SH-SY5Y (cell line): Measurements from ENCODE around the gene NR1H4.

ENCODE experiments used
- GATA2 ChIP-seq: IDR thresholded peaks from 2 replicates; pipeline ENCODE4 v1.6.1; 2011; ENCODE audit warnings: mild to moderate bottlenecking, low read depth, low read length
- GATA3 ChIP-seq: IDR thresholded peaks from 2 replicates; pipeline ENCODE4 v1.6.1; 2011; ENCODE audit warnings: low read depth, mild to moderate bottlenecking, low read length, moderate library complexity

DNA sequence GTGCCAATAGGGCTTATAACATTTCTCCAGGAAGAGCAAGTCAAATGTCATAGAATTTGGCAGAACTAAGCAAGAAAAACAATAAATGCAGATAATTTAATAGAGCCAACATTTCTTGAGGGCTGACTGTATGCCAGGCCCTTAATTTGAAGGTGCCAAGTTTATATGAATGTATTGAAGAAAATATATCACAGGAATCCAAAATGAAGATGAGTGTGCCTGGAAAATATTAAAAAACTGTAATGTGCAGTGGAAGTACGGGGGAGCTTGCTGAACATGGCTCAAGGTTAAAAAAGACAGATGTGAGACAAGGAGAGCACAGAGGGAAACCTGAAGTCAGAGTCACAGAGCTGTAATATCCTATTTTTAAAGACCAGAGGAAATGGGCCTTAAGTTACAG is 16.4 kb downstream of the NR1H4 start:
- TF ChIP-seq GATA2, result no peak
- TF ChIP-seq GATA3, result no peak
